HepG2 (cell line): ENCODE measurements around the gene NAA38. TPM values are rescaled to one million over a fixed set of nuclear protein-coding genes. Genes with fewer than 3 reads are reported as not detected.

Source experiments
- AHDC1 ChIP-seq: sonication (generic); formaldehyde crosslinking; IDR thresholded peaks from 2 replicates; pipeline ENCODE4 v1.5.1; 2020; ENCODE audit warnings: mild to moderate bottlenecking, missing genetic modification reagents, borderline replicate concordance
- EEA1 ChIP-seq: sonication (generic); formaldehyde crosslinking; IDR thresholded peaks from 2 replicates; pipeline ENCODE4 v1.5.1; 2020; ENCODE audit warnings: mild to moderate bottlenecking, missing genetic modification reagents, borderline replicate concordance
- ESRRA ChIP-seq: sonication (generic); formaldehyde crosslinking; IDR thresholded peaks from 2 replicates; pipeline ENCODE4 v1.5.1; 2020; ENCODE audit warnings: mild to moderate bottlenecking, low read depth, missing genetic modification reagents
- LCORL ChIP-seq, 2 experiments: fragments of 450-650 bp in 1 of 2; sonication (generic) in 1 of 2; formaldehyde crosslinking in 1 of 2; IDR thresholded peaks; 2 replicates each; pipeline versions ENCODE4 v1.5.0 to v1.6.1; 2017 to 2020; ENCODE audit warnings: antibody characterized with exemption in 1 of 2, missing genetic modification reagents in 1 of 2
- NFE2L2 ChIP-seq: fragments of 150-350 bp; IDR thresholded peaks from 2 replicates; pipeline ENCODE4 v1.6.1; 2014; ENCODE audit warnings: low read length
- PCBP2 ChIP-seq: fragments of 200-400 bp; formaldehyde crosslinking; optimal IDR thresholded peaks from 2 replicates; pipeline ENCODE3; 2018; ENCODE audit warnings: low read length, low read depth; ENCODE audit not compliant: poor library complexity, severe bottlenecking
- PPARG ChIP-seq: conservative IDR thresholded peaks from 2 replicates; pipeline ENCODE4 v1.6.1; 2016; ENCODE audit warnings: missing biosample characterization, missing genetic modification reagents
- SAP130 ChIP-seq: IDR thresholded peaks from 2 replicates; pipeline ENCODE4 v1.6.1; 2016; ENCODE audit warnings: low read depth
- TEF ChIP-seq: sonication (generic); formaldehyde crosslinking; IDR thresholded peaks from 2 replicates; pipeline ENCODE4 v1.5.0; 2020; ENCODE audit warnings: missing genetic modification reagents
- YY1 ChIP-seq: IDR thresholded peaks from 2 replicates; pipeline ENCODE4 v1.6.1; 2011; ENCODE audit warnings: low read length, low read depth, moderate library complexity, mild to moderate bottlenecking; ENCODE audit not compliant: insufficient read depth, insufficient replicate concordance
- ZBTB42 ChIP-seq: sonication (generic); formaldehyde crosslinking; IDR thresholded peaks from 2 replicates; pipeline ENCODE4 v1.5.0; 2020; ENCODE audit warnings: mild to moderate bottlenecking, missing genetic modification reagents
- ZNF350 ChIP-seq: sonication (generic); formaldehyde crosslinking; IDR thresholded peaks from 2 replicates; pipeline ENCODE4 v1.4.0; 2020; ENCODE audit warnings: mild to moderate bottlenecking, low read depth, missing genetic modification reagents, borderline replicate concordance
- ZNF430 ChIP-seq: sonication (generic); formaldehyde crosslinking; IDR thresholded peaks from 2 replicates; pipeline ENCODE4 v1.9.0; 2021; ENCODE audit warnings: mild to moderate bottlenecking, missing genetic modification reagents
- ZNF556 ChIP-seq: sonication (generic); formaldehyde crosslinking; IDR thresholded peaks from 2 replicates; pipeline ENCODE4 v1.4.0; 2020; ENCODE audit warnings: mild to moderate bottlenecking, missing genetic modification reagents, borderline replicate concordance
- ZNF839 ChIP-seq: sonication (generic); formaldehyde crosslinking; IDR thresholded peaks from 2 replicates; pipeline ENCODE4 v1.4.0; 2020; ENCODE audit warnings: missing genetic modification reagents, mild to moderate bottlenecking, borderline replicate concordance
- polyA plus RNA-seq, 8 experiments: library from polyadenylated mRNA; depleted of rRNA in 3 of 8; stranded (reverse) in 7 of 8; unstranded in 1 of 8; fragments of >200 nt; fragmentation: Illumina TruSeq in 4 of 8; extraction: Trizol in 4 of 8; gene quantifications; 2 replicates each; pipeline versions ENCODE4 v1.2.1 to v1.2.3, GENCODE V29; 2011 to 2016; ENCODE audit warnings: low read depth in 4 of 8, missing spikeins in 1 of 8, mixed read lengths in 1 of 8; ENCODE audit not compliant: insufficient read depth in 1 of 8
- total RNA-seq, 5 experiments: library from RNA; depleted of rRNA; stranded (reverse); fragments of >200 nt; fragmentation: Illumina TruSeq; extraction: Trizol; gene quantifications; 2 replicates each; pipeline ENCODE4 v1.2.3, GENCODE V29; 2016; ENCODE audit warnings: low read depth in 1 of 5
- TF ChIP-seq, protein P1 (sequence below): IDR thresholded peaks from 2 replicates; pipeline ENCODE4 v1.6.1; 2016; ENCODE audit warnings: low read depth, borderline replicate concordance
- TF ChIP-seq, protein P2 (sequence below): sonication (generic); formaldehyde crosslinking; IDR thresholded peaks from 2 replicates; pipeline ENCODE4 v1.5.1; 2020; ENCODE audit warnings: mild to moderate bottlenecking, missing genetic modification reagents, moderate library complexity
- TF ChIP-seq, protein P3 (sequence below): sonication (generic); formaldehyde crosslinking; IDR thresholded peaks from 2 replicates; pipeline ENCODE4 v1.5.0; 2020; ENCODE audit warnings: missing genetic modification reagents, mild to moderate bottlenecking, borderline replicate concordance
- TF ChIP-seq, protein P4 (sequence below): fragments of 450-650 bp; IDR thresholded peaks from 2 replicates; pipeline ENCODE4 v1.6.1; 2016

NAA38 gene
- total and polyA plus RNA-seq, 2 of the 13 experiments (the other 11 are each of a cell fraction or from before 2014, with no cell fraction given): 46.9 to 91.6 TPM

DNA sequence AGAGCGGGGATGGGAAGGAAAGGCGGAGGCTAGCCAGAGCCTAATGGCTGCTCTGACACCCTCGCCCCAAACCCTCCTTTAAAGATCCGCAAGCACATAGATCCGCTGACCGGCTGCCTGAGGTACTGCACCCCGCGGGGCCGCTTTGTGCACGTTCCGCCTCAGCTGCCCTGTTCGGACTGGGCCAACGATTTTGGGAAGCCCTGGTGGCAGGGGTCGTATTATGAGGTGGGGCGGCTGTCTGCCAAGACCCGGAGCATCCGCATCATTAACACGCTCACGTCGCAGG lies 1.1 kb upstream of the NAA38 start (continued):
- TF ChIP-seq LCORL (IDR thresholded peaks at IDR 0.05) (no peak), LCORL (CRISPR knock-in tag; IDR thresholded peaks at IDR 0.05) (peak; percentile 60; the same call in 1 of the 2 replicates), ZBTB42 (CRISPR knock-in tag) (no peak), AHDC1 (no peak), PCBP2 (no peak), ZNF350 (CRISPR knock-in tag) (no peak), NFE2L2 (no peak), EEA1 (CRISPR knock-in tag) (0 out of 2 replicates have a peak, but pooled peaks have one; percentile 19), YY1 (peak; percentile 78), ZNF556 (no peak), TEF (CRISPR knock-in tag) (no peak), PPARG (CRISPR knock-in tag) (no peak), ZNF839 (CRISPR knock-in tag) (no peak), SAP130 (CRISPR knock-in tag) (no peak), ESRRA (no peak), ZNF430 (CRISPR knock-in tag) (no peak)
- TF ChIP-seq, protein P1, sequence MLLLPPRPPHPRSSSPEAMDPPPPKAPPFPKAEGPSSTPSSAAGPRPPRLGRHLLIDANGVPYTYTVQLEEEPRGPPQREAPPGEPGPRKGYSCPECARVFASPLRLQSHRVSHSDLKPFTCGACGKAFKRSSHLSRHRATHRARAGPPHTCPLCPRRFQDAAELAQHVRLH (CRISPR knock-in tag): 0 out of 2 replicates have a peak, but pooled peaks have one; percentile 21
- TF ChIP-seq, protein P2, sequence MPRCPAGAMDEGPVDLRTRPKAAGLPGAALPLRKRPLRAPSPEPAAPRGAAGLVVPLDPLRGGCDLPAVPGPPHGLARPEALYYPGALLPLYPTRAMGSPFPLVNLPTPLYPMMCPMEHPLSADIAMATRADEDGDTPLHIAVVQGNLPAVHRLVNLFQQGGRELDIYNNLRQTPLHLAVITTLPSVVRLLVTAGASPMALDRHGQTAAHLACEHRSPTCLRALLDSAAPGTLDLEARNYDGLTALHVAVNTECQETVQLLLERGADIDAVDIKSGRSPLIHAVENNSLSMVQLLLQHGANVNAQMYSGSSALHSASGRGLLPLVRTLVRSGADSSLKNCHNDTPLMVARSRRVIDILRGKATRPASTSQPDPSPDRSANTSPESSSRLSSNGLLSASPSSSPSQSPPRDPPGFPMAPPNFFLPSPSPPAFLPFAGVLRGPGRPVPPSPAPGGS (CRISPR knock-in tag): no peak
- TF ChIP-seq, protein P3, sequence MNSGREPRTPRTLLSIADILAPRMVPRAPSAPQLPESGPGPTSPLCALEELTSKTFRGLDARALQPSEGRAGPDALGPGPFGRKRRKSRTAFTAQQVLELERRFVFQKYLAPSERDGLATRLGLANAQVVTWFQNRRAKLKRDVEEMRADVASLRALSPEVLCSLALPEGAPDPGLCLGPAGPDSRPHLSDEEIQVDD (CRISPR knock-in tag): no peak
- TF ChIP-seq, protein P4, sequence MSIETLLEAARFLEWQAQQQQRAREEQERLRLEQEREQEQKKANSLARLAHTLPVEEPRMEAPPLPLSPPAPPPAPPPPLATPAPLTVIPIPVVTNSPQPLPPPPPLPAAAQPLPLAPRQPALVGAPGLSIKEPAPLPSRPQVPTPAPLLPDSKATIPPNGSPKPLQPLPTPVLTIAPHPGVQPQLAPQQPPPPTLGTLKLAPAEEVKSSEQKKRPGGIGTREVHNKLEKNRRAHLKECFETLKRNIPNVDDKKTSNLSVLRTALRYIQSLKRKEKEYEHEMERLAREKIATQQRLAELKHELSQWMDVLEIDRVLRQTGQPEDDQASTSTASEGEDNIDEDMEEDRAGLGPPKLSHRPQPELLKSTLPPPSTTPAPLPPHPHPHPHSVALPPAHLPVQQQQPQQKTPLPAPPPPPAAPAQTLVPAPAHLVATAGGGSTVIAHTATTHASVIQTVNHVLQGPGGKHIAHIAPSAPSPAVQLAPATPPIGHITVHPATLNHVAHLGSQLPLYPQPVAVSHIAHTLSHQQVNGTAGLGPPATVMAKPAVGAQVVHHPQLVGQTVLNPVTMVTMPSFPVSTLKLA: no peak
